ENCODE measurements around the gene SNAP47. TPM values are rescaled to one million over a fixed set of nuclear protein-coding genes. Genes with fewer than 3 reads are reported as not detected.

The SNAP47 gene
- polyA plus RNA-seq, 1 of the 3 experiments (the other 2 are of a cell fraction) = 45.6 TPM

DNA sequence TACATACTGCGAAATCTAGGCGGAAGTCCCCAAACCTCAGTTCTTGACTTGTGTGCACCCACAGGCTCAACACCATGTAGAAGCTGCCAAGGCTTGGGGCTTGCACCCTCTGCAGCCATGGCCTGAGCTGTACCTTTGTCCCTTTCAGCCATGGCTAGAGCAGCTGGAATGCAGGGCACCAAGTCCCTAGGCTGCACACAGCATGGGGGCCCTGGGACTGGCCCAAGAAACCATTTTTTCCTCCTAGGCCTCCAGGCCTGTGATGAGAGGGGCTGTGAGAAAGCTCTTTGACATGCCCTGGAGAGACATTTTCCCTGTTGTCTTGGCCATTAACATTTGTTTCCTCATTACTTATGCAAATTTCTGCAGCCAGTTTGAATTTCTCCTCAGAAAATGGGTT lies 78.7 kb downstream of the SNAP47 start:
- no peaks in the 10 kb centered on the region for H3F3A ChIP-seq (replicated peaks; ENCODE audit: insufficient read depth)
- H3K36me3 ChIP-seq (replicated peaks in 1 of 2; ENCODE audit: control insufficient read depth in 1 of 2, insufficient read depth in 2 of 2, low read length in 1 of 2) = no peaks in the 10 kb centered on the region
- no peak overlapping the region for H3K27ac ChIP-seq (ENCODE audit: low read depth in 2 of 2, low read length in 1 of 2)
- WGBS (ENCODE audit: low lambda C conversion rate) = no CpG with 5 or more reads among the region's 2 CpGs
- DNase-seq = no peak
- H3K9ac ChIP-seq = no peak overlapping the region
- POLR2A ChIA-PET = no interaction called here
- no peaks in the 10 kb centered on the region for H3K27me3 ChIP-seq (ENCODE audit: insufficient read depth)
- H3K4me3 ChIP-seq (ENCODE audit: low read depth in 2 of 2, low read length in 1 of 2) = no peak overlapping the region
- no peaks in the 10 kb centered on the region for H3K79me2 ChIP-seq (ENCODE audit: insufficient read depth)
- no peak overlapping the region for H2AFZ ChIP-seq (ENCODE audit: low read depth)
- H3K9me3 ChIP-seq = no peaks in the 10 kb centered on the region
- no peaks in the 10 kb centered on the region for H3K4me1 ChIP-seq (ENCODE audit: control insufficient read depth in 1 of 2, insufficient read depth in 2 of 2, low read depth in 1 of 2, low read length in 1 of 2)
- TF ChIP-seq FOSL2 (IDR thresholded peaks at IDR 0.05; ENCODE audit: borderline replicate concordance, low read depth) = no peak
- TF ChIP-seq, protein P1, sequence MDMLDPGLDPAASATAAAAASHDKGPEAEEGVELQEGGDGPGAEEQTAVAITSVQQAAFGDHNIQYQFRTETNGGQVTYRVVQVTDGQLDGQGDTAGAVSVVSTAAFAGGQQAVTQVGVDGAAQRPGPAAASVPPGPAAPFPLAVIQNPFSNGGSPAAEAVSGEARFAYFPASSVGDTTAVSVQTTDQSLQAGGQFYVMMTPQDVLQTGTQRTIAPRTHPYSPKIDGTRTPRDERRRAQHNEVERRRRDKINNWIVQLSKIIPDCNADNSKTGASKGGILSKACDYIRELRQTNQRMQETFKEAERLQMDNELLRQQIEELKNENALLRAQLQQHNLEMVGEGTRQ (IDR thresholded peaks at IDR 0.05; ENCODE audit: borderline replicate concordance, low read depth, low read length) = no peak
- no peak for TF ChIP-seq RCOR1 (IDR thresholded peaks at IDR 0.05; ENCODE audit: low read length)
- TF ChIP-seq RXRA (IDR thresholded peaks at IDR 0.05; ENCODE audit: borderline replicate concordance, low read depth) = no peak
- no peak for TF ChIP-seq GATA2 (CRISPR knock-in tag; IDR thresholded peaks at IDR 0.05)
- TF ChIP-seq, protein P2, sequence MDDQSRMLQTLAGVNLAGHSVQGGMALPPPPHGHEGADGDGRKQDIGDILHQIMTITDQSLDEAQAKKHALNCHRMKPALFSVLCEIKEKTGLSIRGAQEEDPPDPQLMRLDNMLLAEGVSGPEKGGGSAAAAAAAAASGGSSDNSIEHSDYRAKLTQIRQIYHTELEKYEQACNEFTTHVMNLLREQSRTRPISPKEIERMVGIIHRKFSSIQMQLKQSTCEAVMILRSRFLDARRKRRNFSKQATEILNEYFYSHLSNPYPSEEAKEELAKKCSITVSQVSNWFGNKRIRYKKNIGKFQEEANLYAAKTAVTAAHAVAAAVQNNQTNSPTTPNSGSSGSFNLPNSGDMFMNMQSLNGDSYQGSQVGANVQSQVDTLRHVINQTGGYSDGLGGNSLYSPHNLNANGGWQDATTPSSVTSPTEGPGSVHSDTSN (IDR thresholded peaks at IDR 0.05) = no peak
- TF ChIP-seq, protein P3, sequence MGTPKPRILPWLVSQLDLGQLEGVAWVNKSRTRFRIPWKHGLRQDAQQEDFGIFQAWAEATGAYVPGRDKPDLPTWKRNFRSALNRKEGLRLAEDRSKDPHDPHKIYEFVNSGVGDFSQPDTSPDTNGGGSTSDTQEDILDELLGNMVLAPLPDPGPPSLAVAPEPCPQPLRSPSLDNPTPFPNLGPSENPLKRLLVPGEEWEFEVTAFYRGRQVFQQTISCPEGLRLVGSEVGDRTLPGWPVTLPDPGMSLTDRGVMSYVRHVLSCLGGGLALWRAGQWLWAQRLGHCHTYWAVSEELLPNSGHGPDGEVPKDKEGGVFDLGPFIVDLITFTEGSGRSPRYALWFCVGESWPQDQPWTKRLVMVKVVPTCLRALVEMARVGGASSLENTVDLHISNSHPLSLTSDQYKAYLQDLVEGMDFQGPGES (IDR thresholded peaks at IDR 0.05; ENCODE audit: low read depth, low read length) = no peak
- TF ChIP-seq TAF1 (IDR thresholded peaks at IDR 0.05; ENCODE audit: borderline replicate concordance, low read depth, low read length) = no peak
- H3K9me2 ChIP-seq = no peaks in the 10 kb centered on the region
- no peaks in the 10 kb centered on the region for H4K20me1 ChIP-seq (ENCODE audit: insufficient read depth)
- H3K4me2 ChIP-seq = no peak overlapping the region
- CTCF ChIA-PET = no interaction called here

DNA sequence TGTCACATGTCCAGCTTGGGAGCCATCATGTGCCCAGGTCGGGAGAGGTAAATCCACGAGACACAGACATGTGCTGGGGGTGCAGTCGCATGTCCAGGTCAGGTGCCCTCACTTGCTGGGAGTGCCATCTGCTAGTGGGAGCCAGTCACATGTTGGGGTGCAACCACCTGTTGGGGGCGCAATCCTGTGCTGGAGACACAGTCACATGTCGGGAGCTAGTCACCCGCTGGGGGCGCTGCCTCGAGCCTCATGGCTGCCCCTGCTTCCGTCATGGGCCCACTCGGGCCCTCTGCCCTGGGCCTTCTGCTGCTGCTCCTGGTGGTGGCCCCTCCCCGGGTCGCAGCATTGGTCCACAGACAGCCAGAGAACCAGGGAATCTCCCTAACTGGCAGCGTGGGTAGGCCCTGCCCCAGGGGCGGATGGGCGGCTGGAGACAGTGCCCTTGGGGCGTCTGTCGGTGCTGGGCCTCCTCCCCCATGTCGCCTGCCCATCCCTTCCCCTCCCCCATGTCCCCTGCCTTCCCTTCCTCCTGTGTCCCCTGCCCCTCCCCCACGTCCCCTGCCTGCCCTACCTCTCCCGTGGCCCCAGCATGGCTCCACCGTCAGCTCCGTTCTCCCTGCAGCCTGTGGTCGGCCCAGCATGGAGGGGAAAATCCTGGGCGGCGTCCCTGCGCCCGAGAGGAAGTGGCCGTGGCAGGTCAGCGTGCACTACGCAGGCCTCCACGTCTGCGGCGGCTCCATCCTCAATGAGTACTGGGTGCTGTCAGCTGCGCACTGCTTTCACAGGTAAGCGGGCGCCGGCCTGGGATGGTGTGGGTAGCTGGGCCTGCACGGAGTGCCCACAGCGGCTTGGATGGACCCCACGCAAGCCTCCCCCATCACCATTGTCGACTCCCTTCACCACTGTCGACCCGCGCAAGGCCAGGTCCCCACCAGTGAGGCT lies 80.5 kb downstream of the SNAP47 start, which contains the start of gene PRSS38:
Gene PRSS38, plus strand, starts transcription at position 208 of the 942 bp plus-strand sequence. Its CDS starts 42 bp downstream, at position 250.
- 68% methylated on average over 24 of the region's 44 CpGs for WGBS (ENCODE audit: low lambda C conversion rate)
- DNase-seq = no peak
- ChIA-PET CTCF (interaction anchor here (0.6 to 1.4 kb wide), 2 partner anchors 14 to 132 kb away, joined by 3 to 4 read pairs; no protein-coding TSS in a partner anchor), POLR2A (no interaction called here)
- Histone ChIP-seq H3F3A (replicated peaks; ENCODE audit: insufficient read depth) (no peaks in the 10 kb centered on the region), H4K20me1 (ENCODE audit: insufficient read depth) (no peaks in the 10 kb centered on the region), H3K9ac (no peak within 1 kb of the TSS), H3K27ac (ENCODE audit: low read depth in 2 of 2, low read length in 1 of 2) (no peak within 1 kb of the TSS), H3K4me3 (ENCODE audit: low read depth in 2 of 2, low read length in 1 of 2) (no peak within 1 kb of the TSS), H3K27me3 (ENCODE audit: insufficient read depth) (no peaks in the 10 kb centered on the region), H3K79me2 (ENCODE audit: insufficient read depth) (no peaks in the 10 kb centered on the region), H3K36me3 (replicated peaks in 1 of 2; ENCODE audit: control insufficient read depth in 1 of 2, insufficient read depth in 2 of 2, low read length in 1 of 2) (no peaks in the 10 kb centered on the region), H3K4me2 (no peak within 1 kb of the TSS), H2AFZ (ENCODE audit: low read depth) (no peak within 1 kb of the TSS), H3K9me3 (no peaks in the 10 kb centered on the region), H3K9me2 (no peaks in the 10 kb centered on the region), H3K4me1 (ENCODE audit: control insufficient read depth in 1 of 2, insufficient read depth in 2 of 2, low read depth in 1 of 2, low read length in 1 of 2) (no peaks in the 10 kb centered on the region)
- TF ChIP-seq CHD2 (IDR thresholded peaks at IDR 0.05; ENCODE audit: low read length, partially characterized antibody) (no peak), FOSL2 (IDR thresholded peaks at IDR 0.05; ENCODE audit: borderline replicate concordance, low read depth) (no peak), RFX5 (IDR thresholded peaks at IDR 0.05; ENCODE audit: low read length) (no peak)
- TF ChIP-seq, protein P4, sequence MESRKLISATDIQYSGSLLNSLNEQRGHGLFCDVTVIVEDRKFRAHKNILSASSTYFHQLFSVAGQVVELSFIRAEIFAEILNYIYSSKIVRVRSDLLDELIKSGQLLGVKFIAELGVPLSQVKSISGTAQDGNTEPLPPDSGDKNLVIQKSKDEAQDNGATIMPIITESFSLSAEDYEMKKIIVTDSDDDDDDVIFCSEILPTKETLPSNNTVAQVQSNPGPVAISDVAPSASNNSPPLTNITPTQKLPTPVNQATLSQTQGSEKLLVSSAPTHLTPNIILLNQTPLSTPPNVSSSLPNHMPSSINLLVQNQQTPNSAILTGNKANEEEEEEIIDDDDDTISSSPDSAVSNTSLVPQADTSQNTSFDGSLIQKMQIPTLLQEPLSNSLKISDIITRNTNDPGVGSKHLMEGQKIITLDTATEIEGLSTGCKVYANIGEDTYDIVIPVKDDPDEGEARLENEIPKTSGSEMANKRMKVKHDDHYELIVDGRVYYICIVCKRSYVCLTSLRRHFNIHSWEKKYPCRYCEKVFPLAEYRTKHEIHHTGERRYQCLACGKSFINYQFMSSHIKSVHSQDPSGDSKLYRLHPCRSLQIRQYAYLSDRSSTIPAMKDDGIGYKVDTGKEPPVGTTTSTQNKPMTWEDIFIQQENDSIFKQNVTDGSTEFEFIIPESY (IDR thresholded peaks at IDR 0.05; ENCODE audit: borderline replicate concordance, low read depth) = no peak
- TF ChIP-seq, protein P5, sequence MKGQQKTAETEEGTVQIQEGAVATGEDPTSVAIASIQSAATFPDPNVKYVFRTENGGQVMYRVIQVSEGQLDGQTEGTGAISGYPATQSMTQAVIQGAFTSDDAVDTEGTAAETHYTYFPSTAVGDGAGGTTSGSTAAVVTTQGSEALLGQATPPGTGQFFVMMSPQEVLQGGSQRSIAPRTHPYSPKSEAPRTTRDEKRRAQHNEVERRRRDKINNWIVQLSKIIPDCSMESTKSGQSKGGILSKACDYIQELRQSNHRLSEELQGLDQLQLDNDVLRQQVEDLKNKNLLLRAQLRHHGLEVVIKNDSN (IDR thresholded peaks at IDR 0.05; ENCODE audit: borderline replicate concordance, low read depth) = no peak
- TF ChIP-seq, protein P2 (IDR thresholded peaks at IDR 0.05) = no peak
- TF ChIP-seq, protein P3 (IDR thresholded peaks at IDR 0.05; ENCODE audit: low read depth, low read length) = no peak
- TF ChIP-seq, protein P1 (IDR thresholded peaks at IDR 0.05; ENCODE audit: borderline replicate concordance, low read depth, low read length) = no peak
